Measurements from ENCODE around the gene MTA3.

DNA sequence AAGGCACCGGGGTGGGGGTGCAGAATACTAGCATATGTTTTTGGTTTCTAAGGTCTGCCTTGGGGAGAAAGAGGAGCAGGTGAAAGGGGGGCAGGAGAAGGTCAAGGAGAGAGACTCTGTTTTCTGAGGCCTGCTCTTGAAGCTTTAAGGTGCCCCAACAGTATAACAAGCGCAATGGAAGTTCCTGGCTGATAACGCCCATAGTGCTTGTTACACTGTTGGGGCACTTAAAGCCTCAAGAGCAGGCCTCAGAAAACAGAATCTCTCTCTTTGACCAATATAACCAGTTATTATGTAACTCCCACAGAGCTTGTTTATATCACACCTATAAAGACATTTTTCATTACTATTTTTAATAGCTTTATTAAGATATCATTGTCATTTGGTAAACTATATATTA lies 179.0 kb downstream of the MTA3 start:
- TF ChIP-seq EZH2 (IDR thresholded peaks at IDR 0.05; ENCODE audit: borderline replicate concordance, low read length) = no peak
- TF ChIP-seq, protein P1, sequence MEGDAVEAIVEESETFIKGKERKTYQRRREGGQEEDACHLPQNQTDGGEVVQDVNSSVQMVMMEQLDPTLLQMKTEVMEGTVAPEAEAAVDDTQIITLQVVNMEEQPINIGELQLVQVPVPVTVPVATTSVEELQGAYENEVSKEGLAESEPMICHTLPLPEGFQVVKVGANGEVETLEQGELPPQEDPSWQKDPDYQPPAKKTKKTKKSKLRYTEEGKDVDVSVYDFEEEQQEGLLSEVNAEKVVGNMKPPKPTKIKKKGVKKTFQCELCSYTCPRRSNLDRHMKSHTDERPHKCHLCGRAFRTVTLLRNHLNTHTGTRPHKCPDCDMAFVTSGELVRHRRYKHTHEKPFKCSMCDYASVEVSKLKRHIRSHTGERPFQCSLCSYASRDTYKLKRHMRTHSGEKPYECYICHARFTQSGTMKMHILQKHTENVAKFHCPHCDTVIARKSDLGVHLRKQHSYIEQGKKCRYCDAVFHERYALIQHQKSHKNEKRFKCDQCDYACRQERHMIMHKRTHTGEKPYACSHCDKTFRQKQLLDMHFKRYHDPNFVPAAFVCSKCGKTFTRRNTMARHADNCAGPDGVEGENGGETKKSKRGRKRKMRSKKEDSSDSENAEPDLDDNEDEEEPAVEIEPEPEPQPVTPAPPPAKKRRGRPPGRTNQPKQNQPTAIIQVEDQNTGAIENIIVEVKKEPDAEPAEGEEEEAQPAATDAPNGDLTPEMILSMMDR (conservative IDR thresholded peaks at IDR 0.05 in 1 of 2, IDR thresholded peaks at IDR 0.05 in 1 of 2; ENCODE audit: extremely low read depth in 1 of 2, insufficient read depth in 1 of 2, low read depth in 1 of 2, low read length in 2 of 2) = no peak
